ENCODE results near the gene MORC4.

Gene MORC4

GRCh38 chrX:107000013-107000515 lies at the start of gene MORC4:
TSS of gene MORC4 (minus strand) at chrX:107000212. CDS start at chrX:106999969, 243 bp downstream.
- no peaks in the 10 kb centered on the region for H3F3A ChIP-seq (ENCODE audit: control insufficient read depth, insufficient read depth)
- H4K20me1 ChIP-seq (ENCODE audit: control insufficient read depth, insufficient read depth, low read depth, low read length), result no peaks in the 10 kb centered on the region
- H3K27ac ChIP-seq (ENCODE audit: low read depth, low read length), result no peak within 1 kb of the TSS
- no peaks in the 10 kb centered on the region for H3K79me2 ChIP-seq (ENCODE audit: control insufficient read depth, low read length)
- H3K36me3 ChIP-seq (ENCODE audit: control insufficient read depth, low read length), result no peaks in the 10 kb centered on the region
- TF ChIP-seq CTCF (IDR thresholded peaks at IDR 0.05; ENCODE audit: low read depth, low read length, poor library complexity, severe bottlenecking) (no peak), EZH2phosphoT487 (IDR thresholded peaks at IDR 0.05; ENCODE audit: borderline replicate concordance, low read length) (no peak)
- H3K4me1 ChIP-seq (ENCODE audit: control insufficient read depth, low read length), result peaks cover 4% of the 10 kb centered on the region; the same call in 1 of the 2 replicates
- H3K9me3 ChIP-seq (ENCODE audit: control insufficient read depth, insufficient read depth, low read length), result no peaks in the 10 kb centered on the region
- H3K4me3 ChIP-seq (ENCODE audit: low read length), result peak within 1 kb of the TSS; percentile 72
- peak within 1 kb of the TSS; percentile 77 for H3K4me2 ChIP-seq (ENCODE audit: low read length)
- H3K27me3 ChIP-seq (ENCODE audit: control insufficient read depth, low read length), result peaks cover 8% of the 10 kb centered on the region; the same call in 1 of the 2 replicates
- H3K9me2 ChIP-seq (replicated peaks; ENCODE audit: control insufficient read depth, low read length), result no peaks in the 10 kb centered on the region

GRCh38 chrX:107047622-107048021 lies 47.6 kb upstream of the MORC4 start:
- no peak overlapping the region for H3K4me3 ChIP-seq (ENCODE audit: low read length)
- H3K79me2 ChIP-seq (ENCODE audit: control insufficient read depth, low read length), result no peaks in the 10 kb centered on the region
- H4K20me1 ChIP-seq (ENCODE audit: control insufficient read depth, insufficient read depth, low read depth, low read length), result no peaks in the 10 kb centered on the region
- TF ChIP-seq CTCF (IDR thresholded peaks at IDR 0.05; ENCODE audit: low read depth, low read length, poor library complexity, severe bottlenecking) (no peak), EZH2phosphoT487 (IDR thresholded peaks at IDR 0.05; ENCODE audit: borderline replicate concordance, low read length) (no peak)
- H3K27me3 ChIP-seq (ENCODE audit: control insufficient read depth, low read length), result no peaks in the 10 kb centered on the region
- no peaks in the 10 kb centered on the region for H3K9me2 ChIP-seq (replicated peaks; ENCODE audit: control insufficient read depth, low read length)
- no peaks in the 10 kb centered on the region for H3K36me3 ChIP-seq (ENCODE audit: control insufficient read depth, low read length)
- no peak overlapping the region for H3K4me2 ChIP-seq (ENCODE audit: low read length)
- H3F3A ChIP-seq (ENCODE audit: control insufficient read depth, insufficient read depth), result no peaks in the 10 kb centered on the region
- H3K27ac ChIP-seq (ENCODE audit: low read depth, low read length), result no peak overlapping the region
- H3K9me3 ChIP-seq (ENCODE audit: control insufficient read depth, insufficient read depth, low read length), result no peaks in the 10 kb centered on the region
- H3K4me1 ChIP-seq (ENCODE audit: control insufficient read depth, low read length), result no peaks in the 10 kb centered on the region

GRCh38 chrX:107029752-107030151 lies 29.7 kb upstream of the MORC4 start:
- no peaks in the 10 kb centered on the region for H3K4me1 ChIP-seq (ENCODE audit: control insufficient read depth, low read length)
- no peak overlapping the region for H3K4me3 ChIP-seq (ENCODE audit: low read length)
- H3K4me2 ChIP-seq (ENCODE audit: low read length), result no peak overlapping the region
- no peaks in the 10 kb centered on the region for H3K79me2 ChIP-seq (ENCODE audit: control insufficient read depth, low read length)
- H3K27ac ChIP-seq (ENCODE audit: low read depth, low read length), result no peak overlapping the region
- no peaks in the 10 kb centered on the region for H3K9me3 ChIP-seq (ENCODE audit: control insufficient read depth, insufficient read depth, low read length)
- no peak for TF ChIP-seq CTCF (IDR thresholded peaks at IDR 0.05; ENCODE audit: low read depth, low read length, poor library complexity, severe bottlenecking)
- TF ChIP-seq EZH2phosphoT487 (IDR thresholded peaks at IDR 0.05; ENCODE audit: borderline replicate concordance, low read length), result no peak
- no peaks in the 10 kb centered on the region for H3F3A ChIP-seq (ENCODE audit: control insufficient read depth, insufficient read depth)
- no peaks in the 10 kb centered on the region for H3K36me3 ChIP-seq (ENCODE audit: control insufficient read depth, low read length)
- no peaks in the 10 kb centered on the region for H4K20me1 ChIP-seq (ENCODE audit: control insufficient read depth, insufficient read depth, low read depth, low read length)
- H3K9me2 ChIP-seq (replicated peaks; ENCODE audit: control insufficient read depth, low read length), result no peaks in the 10 kb centered on the region
- H3K27me3 ChIP-seq (ENCODE audit: control insufficient read depth, low read length), result no peaks in the 10 kb centered on the region

Measured in DOHH2 (cell line).